AG04449 (cell line): Measurements from ENCODE around the gene DNAAF1.

Source experiments
- CTCF ChIA-PET: fragments of 350-600 bp; formaldehyde crosslinking; extraction: SDS; loops from one replicate; lab custom pipeline; 2021; ENCODE audit warnings: antibody characterized with exemption; lab: Yijun Ruan, JAX
- POLR2A ChIA-PET: fragments of 400-600, 350-600 bp; formaldehyde crosslinking; extraction: SDS; loops from one replicate; lab custom pipeline; 2020; ENCODE audit warnings: antibody characterized with exemption, inconsistent platforms; lab: Yijun Ruan, JAX
- DNase-seq: peaks from one replicate; pipeline ENCODE4 v3.0.0-alpha.2; 2010; ENCODE audit warnings: low read depth, low spot score
- H3K4me3 ChIP-seq: 2 replicates; pipeline ENCODE4 v1.5.1; 2011; ENCODE audit warnings: low read depth, mild to moderate bottlenecking, control low read depth, low read length
- TF ChIP-seq, protein P1 (sequence below): IDR thresholded peaks from one replicate; pipeline ENCODE4 v1.5.1; 2011; ENCODE audit warnings: mild to moderate bottlenecking, moderate library complexity, low read length, control low read depth, inconsistent platforms; ENCODE audit not compliant: insufficient read depth; ENCODE audit errors: missing control alignments

Gene DNAAF1

DNA sequence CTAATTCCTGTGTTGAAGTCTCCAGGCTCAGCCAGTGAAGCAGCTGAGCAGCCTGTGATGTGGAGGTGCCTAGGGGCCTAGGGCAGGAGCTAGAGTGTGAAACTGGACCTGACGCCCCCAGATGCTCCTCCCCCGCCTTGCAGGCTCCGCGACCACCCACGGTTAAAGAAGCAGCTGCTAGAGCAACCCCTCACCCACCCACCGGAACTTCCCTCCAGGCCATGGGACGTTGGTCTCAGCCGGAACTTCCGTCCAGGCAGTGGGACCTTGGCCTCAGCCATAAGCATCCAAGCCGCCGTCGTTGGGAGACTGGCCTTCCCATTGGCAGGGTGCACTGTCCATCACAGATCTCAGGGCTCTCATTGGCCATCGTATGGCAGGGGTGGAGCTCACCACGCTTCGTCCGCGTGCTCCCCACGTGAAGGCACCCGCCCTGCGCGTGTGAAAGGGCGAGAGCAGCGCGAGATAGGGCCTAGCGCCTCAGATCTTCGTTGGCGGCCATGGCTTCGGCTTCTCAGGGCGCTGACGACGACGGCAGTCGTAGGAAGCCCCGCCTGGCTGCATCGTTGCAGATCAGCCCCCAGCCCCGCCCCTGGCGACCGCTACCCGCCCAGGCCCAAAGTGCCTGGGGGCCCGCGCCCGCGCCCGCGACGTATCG, 45.8 kb downstream of the DNAAF1 start, which contains the start of gene ADAD2:
ADAD2 (plus strand) TSS at position 427 of the 658 bp plus-strand sequence; CDS start at position 501, 74 bp downstream.
- TF ChIP-seq, protein P1, sequence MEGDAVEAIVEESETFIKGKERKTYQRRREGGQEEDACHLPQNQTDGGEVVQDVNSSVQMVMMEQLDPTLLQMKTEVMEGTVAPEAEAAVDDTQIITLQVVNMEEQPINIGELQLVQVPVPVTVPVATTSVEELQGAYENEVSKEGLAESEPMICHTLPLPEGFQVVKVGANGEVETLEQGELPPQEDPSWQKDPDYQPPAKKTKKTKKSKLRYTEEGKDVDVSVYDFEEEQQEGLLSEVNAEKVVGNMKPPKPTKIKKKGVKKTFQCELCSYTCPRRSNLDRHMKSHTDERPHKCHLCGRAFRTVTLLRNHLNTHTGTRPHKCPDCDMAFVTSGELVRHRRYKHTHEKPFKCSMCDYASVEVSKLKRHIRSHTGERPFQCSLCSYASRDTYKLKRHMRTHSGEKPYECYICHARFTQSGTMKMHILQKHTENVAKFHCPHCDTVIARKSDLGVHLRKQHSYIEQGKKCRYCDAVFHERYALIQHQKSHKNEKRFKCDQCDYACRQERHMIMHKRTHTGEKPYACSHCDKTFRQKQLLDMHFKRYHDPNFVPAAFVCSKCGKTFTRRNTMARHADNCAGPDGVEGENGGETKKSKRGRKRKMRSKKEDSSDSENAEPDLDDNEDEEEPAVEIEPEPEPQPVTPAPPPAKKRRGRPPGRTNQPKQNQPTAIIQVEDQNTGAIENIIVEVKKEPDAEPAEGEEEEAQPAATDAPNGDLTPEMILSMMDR: no peak
- DNase-seq: no peak
- ChIA-PET POLR2A (no interaction called here), CTCF (interaction anchor here (0.7 to 1.3 kb wide), 3 partner anchors 15 to 153 kb away, joined by 3 to 5 read pairs (median 4); no protein-coding TSS in a partner anchor)
- H3K4me3 ChIP-seq: no peak within 1 kb of the TSS

DNA sequence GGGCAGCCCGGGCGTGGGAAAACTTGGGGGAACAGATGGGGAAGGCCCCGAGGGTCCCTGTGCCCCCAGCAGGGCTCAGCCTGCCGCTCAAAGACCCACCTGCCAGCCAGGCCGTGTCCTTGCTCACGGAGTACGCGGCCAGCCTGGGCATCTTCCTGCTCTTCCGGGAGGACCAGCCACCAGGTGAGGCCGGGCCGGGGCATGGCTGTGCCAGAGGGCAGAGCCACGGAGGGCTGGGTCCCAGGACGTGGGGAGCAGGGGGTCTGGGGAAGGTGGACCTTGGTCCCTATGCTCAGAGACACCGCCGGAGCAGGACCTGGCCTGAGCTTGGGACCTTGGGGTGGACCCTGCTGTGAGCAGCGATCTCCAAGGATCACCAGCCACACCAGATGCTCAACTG, 46.4 kb downstream of the DNAAF1 start:
- no peak overlapping the region for H3K4me3 ChIP-seq
- ChIA-PET CTCF (interaction anchor here (1.2 to 1.3 kb wide), 2 partner anchors 15 to 107 kb away, joined by 4 to 5 read pairs; no protein-coding TSS in a partner anchor), POLR2A (no interaction called here)
- no peak for DNase-seq
- TF ChIP-seq, protein P1: no peak

DNA sequence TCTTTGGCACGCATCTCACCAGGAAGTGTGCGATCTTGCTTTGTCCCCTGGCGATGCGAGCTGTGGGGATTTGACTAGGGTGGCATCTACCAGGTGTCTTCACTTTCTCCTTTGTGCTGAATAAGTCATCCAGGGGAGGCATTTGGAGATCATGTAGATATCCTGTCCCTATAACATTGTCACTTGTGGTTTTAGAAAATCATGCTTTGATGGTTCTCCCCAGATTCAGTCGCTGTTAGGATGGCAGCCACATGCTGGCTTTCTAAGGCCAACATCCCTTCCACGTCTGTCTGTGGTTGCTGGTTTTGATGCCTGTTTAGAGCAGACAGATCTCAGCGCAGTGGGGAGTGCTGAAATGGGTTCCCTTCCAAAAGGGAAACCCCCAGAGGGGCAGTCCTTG, 48.4 kb downstream of the DNAAF1 start:
- H3K4me3 ChIP-seq: no peak overlapping the region
- ChIA-PET CTCF (interaction anchor here (0.8 kb wide), 1 partner anchor 16 kb away, joined by 3 read pairs; no protein-coding TSS in a partner anchor), POLR2A (no interaction called here)
- DNase-seq: no peak
- TF ChIP-seq, protein P1: no peak

DNA sequence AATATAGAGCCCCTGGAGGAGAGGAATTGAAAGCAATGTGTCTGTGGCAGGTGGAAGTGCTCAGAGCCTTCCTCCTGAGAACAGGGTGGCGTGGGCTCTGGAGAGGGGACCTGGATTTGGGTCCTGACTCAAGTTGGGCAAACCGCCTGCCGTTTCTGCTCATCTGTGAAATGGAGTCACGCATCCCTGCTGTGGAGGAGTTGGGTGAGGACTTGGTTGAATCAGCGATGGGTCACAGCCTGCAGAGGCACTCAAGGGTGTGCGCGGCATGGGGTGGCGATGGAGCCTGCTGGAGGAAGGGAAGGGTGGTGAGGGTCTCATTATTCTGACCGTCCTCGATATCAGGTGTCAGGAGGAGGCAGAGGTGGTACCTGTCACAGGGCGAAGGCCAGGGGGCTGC, 48.9 kb downstream of the DNAAF1 start:
- TF ChIP-seq, protein P1: no peak
- CTCF ChIA-PET: no interaction called here

DNA sequence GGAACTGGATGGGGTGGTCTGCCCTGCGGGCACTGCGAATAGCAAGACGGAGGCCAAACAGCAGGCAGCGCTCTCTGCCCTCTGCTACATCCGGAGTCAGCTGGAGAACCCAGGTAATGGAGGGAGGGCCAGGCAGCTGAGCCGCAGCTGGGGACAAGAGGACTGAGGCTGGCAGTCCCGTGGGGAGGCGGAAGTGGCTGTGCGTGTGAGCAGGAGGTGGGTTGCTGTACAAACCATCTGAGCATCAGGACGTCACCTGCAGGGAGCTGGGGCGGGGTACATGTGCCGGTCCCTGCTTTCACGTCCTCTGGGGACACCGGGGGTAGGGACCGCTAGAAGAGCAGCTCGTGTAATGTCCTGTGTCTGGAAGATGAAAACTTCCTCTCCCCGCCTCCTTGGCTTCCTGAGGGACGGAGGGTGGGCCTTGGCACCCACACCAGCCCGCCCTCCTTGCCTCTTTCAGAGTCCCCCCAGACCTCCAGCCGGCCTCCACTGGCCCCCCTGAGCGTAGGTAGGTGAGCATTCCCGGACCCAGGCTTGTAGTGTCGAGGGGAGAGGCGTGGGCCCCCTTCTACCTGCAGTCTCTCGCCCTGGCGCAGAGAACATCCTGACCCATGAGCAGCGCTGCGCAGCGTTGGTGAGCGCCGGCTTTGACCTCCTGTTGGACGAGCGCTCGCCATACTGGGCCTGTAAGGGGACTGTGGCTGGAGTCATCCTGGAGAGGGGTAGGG, 49.5 kb downstream of the DNAAF1 start:
- TF ChIP-seq, protein P1: no peak
- H3K4me3 ChIP-seq: no peak overlapping the region
- POLR2A ChIA-PET: no interaction called here
- no peak for DNase-seq
- CTCF ChIA-PET: interaction anchor here (4.1 kb wide), 1 partner anchor 8 kb away, joined by 25 read pairs; the partner anchor contains the start of gene TAF1C

More for the DNA sequence above, 48.9 kb downstream of the DNAAF1 start:
- POLR2A ChIA-PET: no interaction called here
- no peak overlapping the region for H3K4me3 ChIP-seq
- no peak for DNase-seq
